Stimulated activated CD4-positive, alpha-beta T cell treated with anti-CD3 and anti-CD28 coated beads, Interleukin-15, amount 100 ng/mL, for 48 hours (primary cell): ENCODE measurements around the gene ZNF234.
A peak's percentile ranks its signal among the peaks of the same experiment; 100 is the strongest.
"Not testable (repeated sequence)": the region's sequence is repeated elsewhere in the genome, so short reads cannot be mapped to it uniquely, and the experiment has no call there.

Source experiments
- DNase-seq, 2 donors: peaks; one replicate each; pipeline ENCODE4 v3.0.0-alpha.2; 2020; ENCODE audit warnings: low read depth in 2 of 2

The ZNF234 gene

DNA sequence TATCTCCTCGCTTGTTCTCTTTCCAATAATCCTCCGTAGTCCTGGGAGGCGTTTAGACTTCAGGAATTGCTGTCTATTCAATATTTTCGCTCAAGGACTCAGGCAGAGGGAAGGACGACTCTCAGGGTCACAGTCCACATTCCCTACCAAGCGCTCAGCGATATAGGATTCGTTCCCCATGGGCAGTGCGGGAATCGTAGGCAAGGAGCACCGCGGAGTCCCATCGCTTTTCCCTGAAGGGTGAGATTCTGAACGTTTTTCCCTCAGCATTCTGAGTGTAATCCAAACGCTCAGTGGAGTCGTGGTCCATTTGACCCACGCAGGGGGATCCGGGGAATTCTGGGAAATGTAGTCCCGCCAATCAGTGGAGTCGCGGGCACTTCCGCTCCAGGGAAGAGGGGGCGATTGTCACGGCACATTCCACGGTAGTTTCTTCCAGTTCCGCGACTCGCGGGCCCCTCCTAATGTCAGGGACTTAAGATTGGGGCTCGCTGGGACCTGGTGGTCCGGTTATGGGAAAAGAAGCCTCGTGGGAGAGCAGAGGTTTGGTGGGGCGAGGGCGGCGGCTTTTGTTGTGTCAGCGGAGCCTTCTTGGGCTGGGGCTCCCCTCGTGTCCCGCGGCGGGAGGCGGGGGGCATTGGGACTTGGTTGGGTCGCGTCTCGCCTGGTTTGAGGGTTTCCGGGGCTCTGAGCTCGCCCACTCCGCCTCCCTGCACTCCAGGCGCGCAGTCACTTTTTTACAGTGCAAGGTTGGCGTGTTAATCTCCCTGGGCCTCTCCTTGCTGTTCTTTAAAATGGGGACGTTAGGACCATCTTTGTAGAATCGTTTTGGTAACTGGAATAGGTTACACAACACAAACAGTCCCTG is at the start of gene ZNF234:
ZNF234 (plus strand) TSS at position 364 of the 868 bp plus-strand sequence. CDS start 3,079 bp downstream, outside the sequence.
- DNase-seq = peak; percentile 33 to 61

DNA sequence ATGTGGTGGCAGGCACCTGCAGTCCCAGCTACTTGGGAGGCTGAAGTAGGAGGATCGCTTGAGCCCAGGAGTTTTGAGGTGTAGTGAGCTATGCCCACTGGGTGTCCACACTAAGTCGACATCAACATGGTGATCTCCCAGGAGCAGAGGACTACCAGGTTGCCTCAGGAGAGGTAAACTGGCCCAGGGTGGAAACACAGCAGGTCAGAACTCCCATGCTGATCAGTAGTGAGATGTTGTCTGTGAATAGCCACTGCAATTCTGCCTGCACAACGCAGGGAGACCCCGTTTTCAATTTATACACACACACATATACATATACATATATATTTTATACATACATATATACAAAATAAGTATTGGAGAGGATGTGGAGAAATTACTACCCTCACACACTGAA is 49.2 kb upstream of the ZNF234 start:
- no peak for DNase-seq

DNA sequence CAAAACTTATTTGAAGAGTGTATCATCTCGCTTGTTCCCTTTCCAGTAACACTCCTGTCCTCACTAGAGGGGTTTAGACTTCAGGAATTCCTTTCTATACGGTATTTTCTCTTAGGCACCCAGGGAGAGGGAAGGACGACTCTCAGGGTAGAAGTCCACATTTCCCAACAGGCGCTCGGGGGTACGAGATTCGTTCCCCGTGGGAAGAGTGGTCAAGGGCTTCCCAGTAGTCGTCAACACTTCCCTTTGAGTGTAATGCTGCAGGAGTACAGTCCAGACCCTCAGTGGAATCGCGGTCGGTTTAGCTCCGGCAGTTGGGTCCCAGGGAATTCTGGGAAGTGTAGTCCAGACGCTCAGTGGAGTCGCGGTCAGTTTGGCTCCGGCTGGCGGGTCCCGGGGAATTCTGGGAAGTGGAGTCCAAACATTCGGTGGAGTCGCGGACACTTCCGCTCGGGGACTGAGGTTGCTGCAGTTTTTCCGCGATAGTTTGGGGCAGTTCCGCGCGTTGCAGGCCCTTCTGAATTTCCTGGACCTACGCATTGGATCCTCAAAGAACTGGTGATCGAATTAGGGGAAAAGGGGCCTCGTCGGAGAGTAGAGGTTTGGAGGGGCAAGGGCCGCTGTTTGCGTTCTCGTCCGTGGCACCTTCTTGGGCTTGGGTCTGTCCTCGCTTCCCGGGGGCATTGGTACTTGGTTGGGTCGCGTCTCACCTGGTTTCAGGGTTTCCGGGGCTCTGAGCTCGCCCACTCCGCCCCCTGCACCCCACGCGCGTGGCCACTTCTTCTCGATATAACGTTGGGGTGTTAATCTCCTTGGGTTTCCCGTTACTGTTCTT is 47.2 kb upstream of the ZNF234 start, which contains the start of gene ZNF224:
ZNF224 (plus strand) TSS at position 431 of the 835 bp plus-strand sequence. CDS start 3,513 bp downstream, outside the sequence.
- DNase-seq = peak; percentile 76 to 82

DNA sequence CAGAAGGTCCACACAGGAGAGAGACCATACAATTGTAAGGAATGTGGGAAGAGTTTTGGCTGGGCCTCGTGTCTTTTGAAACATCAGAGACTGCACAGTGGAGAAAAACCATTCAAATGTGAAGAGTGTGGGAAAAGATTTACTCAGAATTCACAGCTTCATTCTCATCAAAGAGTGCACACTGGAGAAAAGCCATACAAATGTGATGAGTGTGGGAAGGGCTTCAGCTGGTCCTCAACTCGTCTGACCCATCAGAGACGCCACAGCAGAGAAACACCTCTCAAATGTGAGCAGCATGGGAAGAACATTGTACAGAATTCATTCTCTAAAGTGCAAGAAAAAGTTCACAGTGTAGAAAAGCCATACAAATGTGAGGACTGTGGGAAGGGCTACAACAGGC is 33.6 kb upstream of the ZNF234 start:
- no peak for DNase-seq

DNA sequence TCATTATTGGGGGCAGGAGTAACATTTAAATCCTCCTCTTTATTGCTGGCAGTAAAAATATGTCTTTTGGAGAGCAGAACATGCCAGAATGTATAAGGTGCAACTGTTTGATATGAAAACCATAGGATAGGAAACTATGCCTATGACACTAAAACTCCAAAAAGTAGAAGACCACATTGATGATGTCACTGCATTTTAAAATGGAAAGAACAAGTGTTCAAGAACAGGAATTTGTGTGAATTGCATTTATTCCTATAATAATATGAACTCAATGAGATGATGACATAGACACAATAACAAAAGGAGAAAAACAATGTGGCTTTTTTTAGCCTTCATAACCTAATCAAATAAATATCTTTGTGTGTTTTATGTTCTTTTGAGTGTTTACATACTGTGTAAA is 31.9 kb upstream of the ZNF234 start:
- DNase-seq = no peak

DNA sequence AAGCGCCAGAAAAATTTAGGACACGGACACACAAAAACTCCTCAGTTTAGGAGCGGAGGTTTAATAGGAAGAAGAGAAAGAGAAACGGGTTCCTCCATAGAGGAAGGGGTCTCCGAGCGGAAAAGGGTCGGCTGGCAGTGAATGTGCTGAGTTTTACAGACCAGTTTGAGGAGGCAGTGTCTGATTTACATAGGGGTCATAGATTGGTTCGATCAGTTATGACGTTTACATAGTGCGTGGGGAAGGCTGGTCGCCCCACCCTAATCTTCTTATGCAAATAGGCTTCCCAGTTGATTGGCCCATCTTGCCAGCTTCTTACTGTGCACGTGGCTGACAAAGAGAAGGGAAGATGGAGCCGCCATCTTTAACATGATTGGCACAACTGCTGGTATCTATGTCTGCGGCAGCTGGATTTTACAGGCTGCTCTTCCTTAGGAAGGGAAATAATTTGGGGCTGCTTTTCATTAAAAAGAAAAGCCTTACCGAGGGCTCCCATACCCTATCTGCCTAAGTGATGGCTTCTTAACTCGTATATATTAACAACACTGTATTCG is 29.4 kb upstream of the ZNF234 start:
- DNase-seq = no peak

DNA sequence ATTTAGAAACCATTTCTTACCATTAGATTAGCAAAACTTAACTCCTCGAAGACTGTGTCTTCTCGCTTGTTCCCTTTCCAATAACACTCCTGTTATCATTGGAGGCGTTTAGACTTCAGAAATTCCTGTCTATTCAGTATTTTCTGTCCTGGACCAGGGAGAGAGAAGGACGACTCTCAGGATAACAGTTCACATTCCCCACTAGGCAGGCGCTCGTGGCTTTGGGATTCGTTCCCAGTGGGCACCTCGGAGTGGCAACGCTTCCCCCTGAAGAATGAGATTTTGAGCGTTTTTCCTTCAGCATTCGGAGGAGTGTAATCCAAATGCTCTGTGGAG is 28.6 kb upstream of the ZNF234 start:
- no peak for DNase-seq

DNA sequence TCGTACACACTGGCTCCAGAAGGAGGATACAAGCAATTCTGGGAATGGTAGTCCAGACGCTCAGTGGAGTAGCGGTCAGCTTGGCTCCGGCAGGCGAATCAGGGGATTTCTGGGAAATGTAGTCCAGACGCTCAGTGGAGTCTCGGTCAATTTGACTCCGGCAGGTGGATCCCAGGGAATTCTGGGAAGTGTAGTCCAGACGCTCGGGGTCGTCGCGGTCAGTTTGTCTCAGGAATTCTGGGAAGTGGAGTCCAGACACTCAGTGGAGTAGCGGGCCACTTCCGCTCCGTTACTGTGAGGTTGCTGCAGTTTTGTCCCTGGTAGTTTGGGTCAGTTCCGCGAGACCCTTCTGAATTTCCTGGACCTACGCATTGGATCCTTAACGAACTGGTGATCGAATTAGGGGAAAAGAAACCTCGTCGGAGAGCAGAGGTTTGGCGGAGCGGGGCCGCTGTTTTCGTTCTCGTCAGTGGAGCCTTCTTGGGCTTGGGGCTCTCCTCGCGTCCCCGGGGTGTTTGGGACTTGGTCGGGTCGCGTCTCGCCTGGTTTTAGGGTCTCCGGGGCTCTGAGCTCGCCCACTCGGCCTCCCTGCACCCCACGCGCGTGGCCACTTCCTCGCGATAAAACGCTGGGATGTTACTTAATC is 28.1 kb upstream of the ZNF234 start, which contains the start of gene ZNF225:
ZNF225 (plus strand) TSS at position 262 of the 646 bp plus-strand sequence. CDS start 2,429 bp downstream, outside the sequence.
- peak; percentile 79 to 84 for DNase-seq

DNA sequence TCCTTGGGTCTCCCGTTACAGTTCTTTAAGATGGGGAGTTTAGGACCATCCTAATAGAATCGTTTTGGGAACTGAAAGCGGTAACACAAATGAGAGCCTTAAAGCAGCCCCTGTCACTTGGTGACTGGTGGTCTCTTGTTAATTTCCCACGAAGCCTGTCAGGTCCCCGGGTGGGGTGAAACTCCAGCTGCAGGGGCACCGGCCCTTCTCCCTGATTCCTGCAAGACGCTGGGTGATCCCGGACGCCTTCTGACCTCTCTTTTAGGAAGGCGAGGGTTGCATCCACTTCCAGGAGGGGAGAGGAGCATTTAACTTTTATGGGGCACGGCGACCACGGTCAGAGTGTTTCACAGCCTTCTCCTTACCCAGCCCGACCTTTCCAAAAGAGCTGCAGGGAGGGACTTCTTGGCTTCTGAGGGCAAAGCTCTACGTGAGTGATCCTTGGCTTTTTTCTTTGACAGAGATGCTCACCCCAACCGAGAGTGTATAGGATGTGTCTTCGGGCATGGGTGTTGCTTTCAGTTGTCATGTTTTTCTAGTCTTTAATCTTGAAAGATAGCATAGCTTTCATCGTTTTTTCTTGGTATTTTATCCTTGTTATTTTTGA is 27.5 kb upstream of the ZNF234 start:
- DNase-seq = no peak

DNA sequence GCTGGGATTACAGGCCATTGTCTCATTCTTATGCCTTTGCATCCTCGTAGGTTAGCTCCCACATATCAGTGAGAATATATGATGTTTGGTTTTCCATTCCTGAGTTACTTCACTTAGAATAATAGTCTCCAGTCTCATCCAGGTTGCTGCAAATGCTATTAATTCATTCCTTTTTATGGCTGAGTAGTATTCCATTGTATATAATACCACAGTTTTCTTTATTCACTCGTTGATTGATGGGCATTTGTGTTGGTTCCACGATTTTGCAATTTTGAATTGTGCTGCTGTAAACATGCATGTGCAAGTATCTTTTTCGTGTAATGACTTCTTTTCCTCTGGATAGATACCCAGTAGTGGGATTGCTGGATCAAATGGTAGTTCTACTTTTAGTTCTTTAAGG is 20.2 kb upstream of the ZNF234 start:
- DNase-seq = not testable (repeated sequence)

DNA sequence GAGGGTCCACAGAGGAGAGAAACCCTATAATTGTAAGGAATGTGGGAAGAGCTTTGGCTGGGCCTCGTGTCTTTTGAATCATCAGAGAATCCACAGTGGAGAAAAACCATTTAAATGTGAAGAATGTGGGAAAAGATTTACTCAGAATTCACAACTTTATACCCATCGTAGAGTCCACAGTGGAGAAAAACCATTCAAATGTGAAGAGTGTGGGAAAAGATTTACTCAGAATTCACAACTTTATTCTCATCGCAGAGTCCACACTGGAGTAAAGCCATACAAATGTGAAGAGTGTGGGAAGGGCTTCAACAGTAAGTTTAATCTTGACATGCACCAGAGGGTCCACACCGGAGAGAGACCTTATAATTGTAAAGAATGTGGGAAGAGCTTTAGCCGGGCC is 9.4 kb upstream of the ZNF234 start:
- DNase-seq = no peak

DNA sequence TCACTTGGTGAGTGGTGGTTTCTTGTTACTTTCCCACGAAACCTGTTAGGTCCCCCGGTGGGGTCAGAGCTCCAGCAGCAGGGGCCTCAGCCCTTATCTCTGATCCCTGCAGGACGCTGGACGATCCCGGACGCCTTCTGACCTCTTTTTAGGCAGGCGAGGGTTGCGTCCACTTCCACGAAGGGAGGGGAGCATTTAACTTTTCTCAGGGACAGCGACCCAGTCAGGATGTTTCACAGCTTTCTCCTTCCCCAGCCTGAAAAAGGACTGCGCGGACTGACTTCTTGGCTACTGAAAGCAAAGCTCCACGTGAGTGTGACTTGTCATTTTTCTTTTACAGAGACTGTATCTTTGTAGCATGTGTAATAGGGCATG is 692 bp downstream of the ZNF234 start:
- no peak for DNase-seq

DNA sequence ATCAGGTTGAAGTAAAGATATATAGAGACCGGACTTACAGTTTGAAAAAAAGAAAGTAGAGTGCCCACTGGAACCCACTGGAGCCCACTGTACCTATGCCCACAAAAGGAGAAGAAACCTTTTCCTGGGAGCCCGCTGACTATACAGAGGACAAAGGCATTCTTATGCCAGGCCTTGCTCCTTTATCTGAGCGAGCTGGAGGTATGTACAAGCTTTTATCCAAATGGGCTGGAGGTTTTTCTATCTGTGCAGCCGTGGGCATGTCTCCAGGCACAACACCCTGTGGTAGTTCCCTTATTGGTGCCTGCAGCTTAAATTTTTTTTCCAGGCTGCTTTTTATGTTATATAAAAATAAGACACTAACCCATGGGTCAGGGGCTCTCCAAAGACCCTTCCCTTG is 8.4 kb downstream of the ZNF234 start:
- DNase-seq = no peak

DNA sequence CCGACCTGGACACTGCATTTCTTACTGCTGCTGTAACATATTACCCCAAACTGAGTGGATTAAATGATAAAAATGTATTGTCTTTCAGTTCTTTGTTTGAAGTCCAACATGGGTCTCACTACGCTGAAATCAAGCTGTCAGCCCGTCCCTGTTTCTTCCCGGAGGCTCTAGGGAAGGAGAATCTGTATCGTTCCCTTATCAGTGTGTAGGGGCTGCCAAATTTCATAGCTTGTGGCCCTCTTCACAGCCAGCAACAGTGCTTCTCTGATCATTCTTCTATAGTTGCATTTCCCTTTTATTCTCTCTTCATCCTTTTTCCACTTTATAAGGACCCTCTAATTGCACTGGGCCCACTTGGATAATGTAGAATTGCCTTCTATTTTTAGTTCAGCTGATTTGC is 10.1 kb downstream of the ZNF234 start:
- no peak for DNase-seq

DNA sequence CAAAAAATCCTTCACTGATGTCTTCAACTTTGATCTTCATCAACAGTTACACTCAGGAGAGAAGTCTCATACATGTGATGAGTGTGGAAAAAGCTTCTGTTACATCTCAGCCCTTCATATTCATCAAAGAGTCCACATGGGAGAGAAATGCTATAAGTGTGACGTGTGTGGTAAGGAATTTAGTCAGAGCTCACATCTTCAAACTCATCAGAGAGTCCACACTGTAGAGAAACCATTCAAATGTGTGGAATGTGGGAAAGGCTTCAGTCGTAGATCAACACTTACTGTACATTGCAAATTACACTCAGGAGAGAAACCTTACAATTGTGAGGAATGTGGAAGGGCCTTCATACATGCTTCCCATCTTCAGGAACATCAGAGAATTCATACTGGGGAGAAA is 15.1 kb downstream of the ZNF234 start:
- DNase-seq = no peak

DNA sequence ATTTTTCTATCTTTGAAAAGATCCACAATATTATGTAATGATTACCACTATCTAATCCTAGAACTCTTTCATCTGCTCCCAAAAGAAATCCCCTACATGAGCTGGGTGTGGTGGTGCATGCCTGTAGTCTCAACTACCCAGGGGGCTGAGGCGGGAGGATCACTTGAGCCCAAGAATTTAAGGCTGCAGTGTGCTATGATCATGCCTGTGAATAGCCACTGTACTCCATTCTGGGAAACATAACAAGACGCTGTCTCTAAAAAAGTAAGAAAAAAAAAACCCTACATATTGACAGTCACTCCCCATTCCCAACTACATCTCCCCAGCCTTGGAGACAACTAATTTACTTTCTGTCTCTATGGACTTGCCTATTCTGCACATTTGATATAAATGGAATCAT is 22.4 kb downstream of the ZNF234 start:
- no peak for DNase-seq

DNA sequence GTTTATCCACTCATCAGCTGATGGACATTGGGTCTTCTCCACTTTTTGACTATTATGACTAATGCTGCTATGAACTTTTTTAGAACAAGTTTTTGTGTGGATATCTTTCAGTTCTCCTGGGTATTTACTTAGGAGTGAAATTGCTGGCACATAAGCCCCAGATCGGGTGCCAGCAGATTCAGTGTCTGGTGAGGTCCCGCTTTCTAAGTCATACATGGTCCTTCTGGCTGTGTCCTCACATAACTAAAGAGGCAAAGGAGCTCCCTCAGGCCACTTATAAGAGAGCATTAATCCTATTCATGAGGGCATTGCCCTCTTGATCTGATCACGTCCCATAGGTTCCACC is 22.9 kb downstream of the ZNF234 start:
- DNase-seq = no peak

DNA sequence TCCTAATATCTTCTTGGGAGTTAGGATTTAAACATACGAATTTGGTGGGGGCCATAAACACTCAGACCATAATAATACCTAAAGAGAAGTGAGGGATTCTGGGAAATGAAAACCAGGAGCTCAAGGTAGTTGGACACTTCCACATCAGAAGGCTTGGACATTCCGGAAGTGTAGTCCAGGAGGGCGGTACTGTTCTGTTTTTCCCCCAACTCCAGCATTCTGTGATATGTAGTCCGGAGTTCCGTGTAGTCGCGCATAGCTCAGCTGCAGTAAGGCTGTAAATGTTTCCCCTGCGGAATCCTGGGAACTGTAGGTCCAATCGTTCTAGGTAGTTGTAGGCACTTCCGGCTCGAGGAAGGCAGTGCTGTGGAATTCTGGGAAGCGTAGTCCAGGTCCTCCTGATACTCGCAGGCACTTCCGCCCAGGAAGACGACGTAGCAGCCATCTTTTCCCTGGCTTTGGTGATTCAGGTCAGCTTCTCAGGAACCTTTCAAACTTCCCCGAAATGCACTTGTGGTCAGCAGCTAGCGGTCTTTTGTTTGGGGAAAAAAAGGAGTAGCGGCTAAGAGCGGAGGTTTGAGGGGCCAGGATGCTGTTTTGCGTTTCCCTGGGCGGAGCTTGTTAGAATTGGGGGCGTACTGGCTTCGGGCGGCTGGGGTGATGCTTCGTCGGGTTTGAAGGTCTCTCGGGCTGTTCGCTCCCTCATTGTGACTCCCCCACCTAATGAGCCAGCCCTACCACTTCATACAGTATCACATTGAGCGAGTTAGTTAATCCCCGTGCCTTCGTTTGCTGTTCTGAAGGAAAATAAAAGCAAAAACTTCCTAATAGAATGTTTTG is 23.5 kb downstream of the ZNF234 start, which contains the start of gene ZNF226:
ZNF226 (plus strand) TSS at position 428 of the 840 bp plus-strand sequence. CDS start 4,981 bp downstream, outside the sequence.
- DNase-seq = peak; percentile 74 to 76

DNA sequence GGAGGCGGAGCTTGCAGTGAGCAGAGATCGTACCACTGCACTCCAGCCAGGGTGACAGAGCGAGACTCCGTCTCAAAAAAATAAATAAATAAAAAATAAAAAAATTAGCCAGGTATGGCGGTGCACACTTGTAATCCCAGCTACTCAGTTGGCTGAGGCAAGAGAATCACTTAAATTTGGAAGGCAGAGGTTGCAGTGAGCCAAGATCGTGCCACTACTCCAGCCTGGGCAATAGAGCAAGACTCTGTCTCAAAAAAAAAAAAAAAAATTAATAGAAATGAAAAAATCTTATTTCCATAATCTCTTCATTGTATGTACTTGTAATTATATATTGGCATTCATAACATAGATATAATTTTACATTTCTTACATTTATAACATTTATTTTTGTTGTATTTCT is 29.3 kb downstream of the ZNF234 start:
- not testable (repeated sequence) for DNase-seq

DNA sequence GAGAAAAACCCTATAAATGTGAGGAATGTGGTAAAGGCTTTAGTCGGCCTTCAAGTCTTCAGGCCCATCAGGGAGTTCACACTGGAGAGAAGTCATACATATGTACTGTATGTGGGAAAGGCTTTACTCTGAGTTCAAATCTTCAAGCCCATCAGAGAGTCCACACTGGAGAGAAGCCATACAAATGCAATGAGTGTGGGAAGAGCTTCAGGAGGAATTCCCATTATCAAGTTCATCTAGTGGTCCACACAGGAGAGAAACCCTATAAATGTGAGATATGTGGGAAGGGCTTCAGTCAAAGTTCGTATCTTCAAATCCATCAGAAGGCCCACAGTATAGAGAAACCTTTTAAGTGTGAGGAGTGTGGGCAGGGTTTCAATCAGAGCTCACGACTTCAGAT is 35.2 kb downstream of the ZNF234 start:
- DNase-seq = no peak
